Stomach (tissue), 4 donors: Measurements from ENCODE around the gene ASS1.

ENCODE experiments used
- POLR2A ChIP-seq, 4 donors: fragments of 450-650 bp; IDR thresholded peaks; one replicate each; pipeline ENCODE4 v1.6.1; 2016; ENCODE audit warnings: antibody characterized with exemption in 4 of 4, control low read depth in 2 of 4, mild to moderate bottlenecking in 1 of 4, moderate library complexity in 1 of 4
- TF ChIP-seq, protein P1 (sequence below), 7 experiments: fragments of 450-650 bp in 4 of 7; fragments of 200-600 bp in 3 of 7; sonication (generic) in 3 of 7; IDR thresholded peaks; one replicate each; pipeline ENCODE4 v1.5.1; 2016 to 2019; ENCODE audit warnings: antibody characterized with exemption in 7 of 7, control low read depth in 2 of 7, mild to moderate bottlenecking in 1 of 7

DNA sequence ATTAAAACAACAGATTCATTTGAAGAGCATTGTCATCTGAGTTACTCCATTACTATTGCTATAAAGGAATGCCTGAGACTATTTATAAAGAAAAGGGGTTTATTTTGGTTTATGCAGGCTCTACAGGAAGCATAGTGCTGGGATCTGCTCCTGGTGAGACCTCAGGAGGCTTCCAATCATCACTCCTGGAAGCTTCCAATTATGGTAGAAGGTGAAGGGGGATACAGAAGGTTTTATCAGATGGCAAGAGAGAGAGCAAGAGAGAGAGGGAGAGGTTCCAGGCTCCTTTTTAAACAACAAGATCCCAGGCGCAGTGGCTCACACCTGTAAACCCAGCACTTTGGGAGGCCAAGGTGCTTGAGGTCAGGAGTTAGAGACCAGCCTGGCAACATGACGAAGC, 63.5 kb downstream of the ASS1 start:
- TF ChIP-seq, protein P1, sequence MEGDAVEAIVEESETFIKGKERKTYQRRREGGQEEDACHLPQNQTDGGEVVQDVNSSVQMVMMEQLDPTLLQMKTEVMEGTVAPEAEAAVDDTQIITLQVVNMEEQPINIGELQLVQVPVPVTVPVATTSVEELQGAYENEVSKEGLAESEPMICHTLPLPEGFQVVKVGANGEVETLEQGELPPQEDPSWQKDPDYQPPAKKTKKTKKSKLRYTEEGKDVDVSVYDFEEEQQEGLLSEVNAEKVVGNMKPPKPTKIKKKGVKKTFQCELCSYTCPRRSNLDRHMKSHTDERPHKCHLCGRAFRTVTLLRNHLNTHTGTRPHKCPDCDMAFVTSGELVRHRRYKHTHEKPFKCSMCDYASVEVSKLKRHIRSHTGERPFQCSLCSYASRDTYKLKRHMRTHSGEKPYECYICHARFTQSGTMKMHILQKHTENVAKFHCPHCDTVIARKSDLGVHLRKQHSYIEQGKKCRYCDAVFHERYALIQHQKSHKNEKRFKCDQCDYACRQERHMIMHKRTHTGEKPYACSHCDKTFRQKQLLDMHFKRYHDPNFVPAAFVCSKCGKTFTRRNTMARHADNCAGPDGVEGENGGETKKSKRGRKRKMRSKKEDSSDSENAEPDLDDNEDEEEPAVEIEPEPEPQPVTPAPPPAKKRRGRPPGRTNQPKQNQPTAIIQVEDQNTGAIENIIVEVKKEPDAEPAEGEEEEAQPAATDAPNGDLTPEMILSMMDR (IDR thresholded peaks at IDR 0.05): no peak
- TF ChIP-seq POLR2A (IDR thresholded peaks at IDR 0.05): no peak
